Measurements from ENCODE around the gene GNAS. TPM values are rescaled to one million over a fixed set of nuclear protein-coding genes. Genes with fewer than 3 reads are reported as not detected.

The GNAS gene
- total RNA-seq, 1 donor: 366 TPM

- no peaks in the 10 kb centered on the region for H3K79me2 ChIP-seq (ENCODE audit: insufficient read depth, low read length)
- TF ChIP-seq, protein P1, sequence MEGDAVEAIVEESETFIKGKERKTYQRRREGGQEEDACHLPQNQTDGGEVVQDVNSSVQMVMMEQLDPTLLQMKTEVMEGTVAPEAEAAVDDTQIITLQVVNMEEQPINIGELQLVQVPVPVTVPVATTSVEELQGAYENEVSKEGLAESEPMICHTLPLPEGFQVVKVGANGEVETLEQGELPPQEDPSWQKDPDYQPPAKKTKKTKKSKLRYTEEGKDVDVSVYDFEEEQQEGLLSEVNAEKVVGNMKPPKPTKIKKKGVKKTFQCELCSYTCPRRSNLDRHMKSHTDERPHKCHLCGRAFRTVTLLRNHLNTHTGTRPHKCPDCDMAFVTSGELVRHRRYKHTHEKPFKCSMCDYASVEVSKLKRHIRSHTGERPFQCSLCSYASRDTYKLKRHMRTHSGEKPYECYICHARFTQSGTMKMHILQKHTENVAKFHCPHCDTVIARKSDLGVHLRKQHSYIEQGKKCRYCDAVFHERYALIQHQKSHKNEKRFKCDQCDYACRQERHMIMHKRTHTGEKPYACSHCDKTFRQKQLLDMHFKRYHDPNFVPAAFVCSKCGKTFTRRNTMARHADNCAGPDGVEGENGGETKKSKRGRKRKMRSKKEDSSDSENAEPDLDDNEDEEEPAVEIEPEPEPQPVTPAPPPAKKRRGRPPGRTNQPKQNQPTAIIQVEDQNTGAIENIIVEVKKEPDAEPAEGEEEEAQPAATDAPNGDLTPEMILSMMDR (IDR thresholded peaks at IDR 0.05; ENCODE audit: extremely low read depth, low read depth, low read length): no peak
- H3K9me3 ChIP-seq (ENCODE audit: low read depth, low read length): no peaks in the 10 kb centered on the region
- no peaks in the 10 kb centered on the region for H3K36me3 ChIP-seq (ENCODE audit: insufficient read depth, low read length)
- no peak overlapping the region for H3K4me3 ChIP-seq (ENCODE audit: insufficient read depth, low read length)
- H2AFZ ChIP-seq (ENCODE audit: low read length): no peak overlapping the region
- no peak overlapping the region for H3K4me2 ChIP-seq (ENCODE audit: insufficient read depth, low read length)
- no peak for DNase-seq (ENCODE audit: insufficient read length, low spot score, missing footprints)
- H3K4me1 ChIP-seq (ENCODE audit: insufficient read depth, low read length): peaks cover 7% of the 10 kb centered on the region
- peaks cover 17% of the 10 kb centered on the region for H3K27me3 ChIP-seq (ENCODE audit: insufficient read depth, low read length)
- H3K27ac ChIP-seq (ENCODE audit: low read depth, low read length): no peak overlapping the region
- no peaks in the 10 kb centered on the region for H4K20me1 ChIP-seq (ENCODE audit: insufficient read depth, low read length)
Measured at GRCh38 chr20:58867211-58867610, 14.7 kb downstream of the GNAS start.

GRCh38 chr20:58868795-58869194, 16.3 kb downstream of the GNAS start:
- Histone ChIP-seq H2AFZ (ENCODE audit: low read length) (no peak overlapping the region), H3K4me1 (ENCODE audit: insufficient read depth, low read length) (peaks cover 7% of the 10 kb centered on the region), H3K9me3 (ENCODE audit: low read depth, low read length) (no peaks in the 10 kb centered on the region), H4K20me1 (ENCODE audit: insufficient read depth, low read length) (no peaks in the 10 kb centered on the region), H3K36me3 (ENCODE audit: insufficient read depth, low read length) (no peaks in the 10 kb centered on the region), H3K4me2 (ENCODE audit: insufficient read depth, low read length) (no peak overlapping the region), H3K79me2 (ENCODE audit: insufficient read depth, low read length) (no peaks in the 10 kb centered on the region), H3K4me3 (ENCODE audit: insufficient read depth, low read length) (no peak overlapping the region), H3K27ac (ENCODE audit: low read depth, low read length) (no peak overlapping the region), H3K27me3 (ENCODE audit: insufficient read depth, low read length) (peaks cover 11% of the 10 kb centered on the region)
- TF ChIP-seq, protein P1 (IDR thresholded peaks at IDR 0.05; ENCODE audit: extremely low read depth, low read depth, low read length): no peak
- DNase-seq (ENCODE audit: insufficient read length, low spot score, missing footprints): no peak

DNA sequence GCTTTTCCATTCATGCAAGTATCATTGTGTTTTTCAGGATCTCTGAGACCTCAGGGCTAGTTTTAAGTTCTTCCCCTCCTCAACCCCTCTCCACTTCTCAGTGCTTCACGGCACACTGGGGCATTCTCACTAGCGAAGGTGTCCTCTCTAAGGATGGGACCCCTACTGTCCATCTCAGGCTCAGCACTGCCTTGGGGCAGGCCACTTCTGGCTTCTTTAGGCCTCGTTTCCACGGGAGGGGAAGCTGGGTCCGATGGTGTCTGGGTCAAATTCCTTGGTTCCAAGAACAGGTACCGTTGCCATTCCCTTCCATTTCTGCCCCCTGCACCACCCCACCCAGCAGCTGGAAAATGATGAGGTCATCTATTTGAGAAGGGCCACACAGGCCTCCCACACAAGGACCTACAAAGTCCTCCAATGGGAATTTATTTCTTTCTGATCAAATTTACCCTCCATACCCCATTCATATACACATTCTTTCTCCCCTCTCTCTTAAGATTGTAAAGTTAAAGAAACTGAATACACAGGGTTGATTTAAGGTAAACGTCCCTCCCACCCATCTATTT, 17.2 kb downstream of the GNAS start:
- H3K27me3 ChIP-seq (ENCODE audit: insufficient read depth, low read length): peaks cover 7% of the 10 kb centered on the region
- H3K79me2 ChIP-seq (ENCODE audit: insufficient read depth, low read length): no peaks in the 10 kb centered on the region
- no peak for DNase-seq (ENCODE audit: insufficient read length, low spot score, missing footprints)
- no peaks in the 10 kb centered on the region for H3K9me3 ChIP-seq (ENCODE audit: low read depth, low read length)
- H3K4me2 ChIP-seq (ENCODE audit: insufficient read depth, low read length): no peak overlapping the region
- no peak overlapping the region for H3K4me3 ChIP-seq (ENCODE audit: insufficient read depth, low read length)
- TF ChIP-seq, protein P1 (IDR thresholded peaks at IDR 0.05; ENCODE audit: extremely low read depth, low read depth, low read length): no peak
- no peaks in the 10 kb centered on the region for H4K20me1 ChIP-seq (ENCODE audit: insufficient read depth, low read length)
- no peaks in the 10 kb centered on the region for H3K36me3 ChIP-seq (ENCODE audit: insufficient read depth, low read length)
- H3K27ac ChIP-seq (ENCODE audit: low read depth, low read length): no peak overlapping the region
- no peak overlapping the region for H2AFZ ChIP-seq (ENCODE audit: low read length)
- H3K4me1 ChIP-seq (ENCODE audit: insufficient read depth, low read length): peaks cover 7% of the 10 kb centered on the region

GRCh38 chr20:58870293-58871014, 17.9 kb downstream of the GNAS start:
- peaks cover 7% of the 10 kb centered on the region for H3K27me3 ChIP-seq (ENCODE audit: insufficient read depth, low read length)
- no peaks in the 10 kb centered on the region for H3K9me3 ChIP-seq (ENCODE audit: low read depth, low read length)
- H3K4me1 ChIP-seq (ENCODE audit: insufficient read depth, low read length): peaks cover 10% of the 10 kb centered on the region
- no peak overlapping the region for H3K4me3 ChIP-seq (ENCODE audit: insufficient read depth, low read length)
- TF ChIP-seq, protein P1 (IDR thresholded peaks at IDR 0.05; ENCODE audit: extremely low read depth, low read depth, low read length): peak; percentile 95
- no peaks in the 10 kb centered on the region for H3K36me3 ChIP-seq (ENCODE audit: insufficient read depth, low read length)
- H3K4me2 ChIP-seq (ENCODE audit: insufficient read depth, low read length): peak overlapping the region; percentile 44
- no peak overlapping the region for H3K27ac ChIP-seq (ENCODE audit: low read depth, low read length)
- no peak for DNase-seq (ENCODE audit: insufficient read length, low spot score, missing footprints)
- peak overlapping the region; percentile 54 for H2AFZ ChIP-seq (ENCODE audit: low read length)
- H3K79me2 ChIP-seq (ENCODE audit: insufficient read depth, low read length): no peaks in the 10 kb centered on the region
- no peaks in the 10 kb centered on the region for H4K20me1 ChIP-seq (ENCODE audit: insufficient read depth, low read length)

All from osteoblast (primary cell).